GM19025 (cell line): ENCODE data around the gene DNAI1.
A peak's percentile ranks its signal among the peaks of the same experiment; 100 is the strongest.
"Not testable (repeated sequence)": the region's sequence is repeated elsewhere in the genome, so short reads cannot be mapped to it uniquely, and the experiment has no call there.

Experiments used
- ATAC-seq: cut with Tn5 transposase; IDR thresholded peaks from one replicate; pipeline ENCODE4 v1.9.1; 2021; ENCODE audit warnings: mild to moderate bottlenecking, low read depth, moderate library complexity; ENCODE audit not compliant: unreplicated experiment

DNAI1 gene

GRCh38 chr9:34446951-34447350 is 11.7 kb upstream of the DNAI1 start:
- ATAC-seq = no peak

- ATAC-seq = no peak
These were observed 8.0 kb upstream of the DNAI1 start for GRCh38 chr9:34450644-34451043.

DNA sequence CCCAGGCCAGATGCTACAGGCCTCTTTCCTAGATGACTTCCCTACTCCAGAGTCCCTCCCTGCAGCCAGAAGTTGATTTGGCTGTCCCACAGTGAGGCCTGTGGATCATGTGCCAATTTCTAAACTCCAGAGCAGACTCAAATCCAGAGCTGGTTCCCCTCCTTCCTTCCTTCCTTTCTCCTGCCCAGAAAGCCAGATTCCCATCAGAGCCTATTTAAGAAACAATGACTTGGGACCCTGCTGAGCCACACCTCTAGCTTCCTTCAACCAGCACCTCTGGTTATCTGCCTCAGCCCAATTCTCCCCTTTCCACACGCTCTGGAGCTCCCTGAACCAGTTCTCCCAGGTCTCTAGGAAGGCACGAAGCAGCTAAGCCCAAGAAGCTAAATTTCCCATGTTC is 7.5 kb upstream of the DNAI1 start:
- no peak for ATAC-seq

- ATAC-seq = peak; percentile 96
These were observed 7.1 kb upstream of the DNAI1 start for GRCh38 chr9:34451545-34451944.

DNA sequence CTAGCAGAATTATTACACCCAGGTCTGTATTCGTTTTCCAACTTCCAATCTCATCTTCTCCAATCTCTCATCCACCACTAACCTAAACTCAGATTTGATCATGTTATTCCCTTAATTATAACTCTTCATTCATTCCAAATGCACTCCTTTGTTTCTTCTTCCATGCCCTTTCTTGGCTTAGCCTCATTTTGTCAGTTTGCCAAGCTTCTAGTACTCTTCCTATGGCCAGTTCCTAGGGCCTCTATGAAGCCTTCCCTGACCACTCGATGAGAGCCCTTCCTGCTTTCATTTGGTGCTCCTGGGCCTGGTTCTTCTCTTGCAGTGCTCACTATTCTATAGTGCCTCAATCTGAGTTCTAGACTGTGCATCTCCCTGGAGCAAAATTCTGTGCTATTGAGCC is 6.0 kb upstream of the DNAI1 start:
- no peak for ATAC-seq

GRCh38 chr9:34454571-34455065 is 4.0 kb upstream of the DNAI1 start:
- no peak for ATAC-seq

DNA sequence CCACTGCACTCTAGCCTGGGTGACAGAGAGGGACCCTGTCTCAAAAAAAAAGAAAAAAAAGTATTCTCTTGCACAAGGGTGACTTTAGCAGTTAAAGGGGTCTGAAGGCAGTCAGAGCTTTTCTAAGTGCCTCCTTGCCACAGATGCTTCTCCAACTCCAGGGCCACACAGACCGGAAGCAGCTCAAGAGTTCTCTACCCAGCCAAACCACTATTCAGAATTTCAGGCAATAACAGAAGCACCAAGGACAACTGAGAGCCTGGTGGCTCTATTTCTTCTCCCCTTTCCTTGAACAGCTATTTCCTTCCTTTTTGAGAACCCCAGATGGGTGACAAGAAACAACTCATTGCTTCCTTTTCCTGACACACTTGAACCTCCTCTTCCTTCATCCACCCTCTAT is 2.5 kb upstream of the DNAI1 start:
- no peak for ATAC-seq

GRCh38 chr9:34456746-34457145 is 1.9 kb upstream of the DNAI1 start:
- ATAC-seq = no peak

DNA sequence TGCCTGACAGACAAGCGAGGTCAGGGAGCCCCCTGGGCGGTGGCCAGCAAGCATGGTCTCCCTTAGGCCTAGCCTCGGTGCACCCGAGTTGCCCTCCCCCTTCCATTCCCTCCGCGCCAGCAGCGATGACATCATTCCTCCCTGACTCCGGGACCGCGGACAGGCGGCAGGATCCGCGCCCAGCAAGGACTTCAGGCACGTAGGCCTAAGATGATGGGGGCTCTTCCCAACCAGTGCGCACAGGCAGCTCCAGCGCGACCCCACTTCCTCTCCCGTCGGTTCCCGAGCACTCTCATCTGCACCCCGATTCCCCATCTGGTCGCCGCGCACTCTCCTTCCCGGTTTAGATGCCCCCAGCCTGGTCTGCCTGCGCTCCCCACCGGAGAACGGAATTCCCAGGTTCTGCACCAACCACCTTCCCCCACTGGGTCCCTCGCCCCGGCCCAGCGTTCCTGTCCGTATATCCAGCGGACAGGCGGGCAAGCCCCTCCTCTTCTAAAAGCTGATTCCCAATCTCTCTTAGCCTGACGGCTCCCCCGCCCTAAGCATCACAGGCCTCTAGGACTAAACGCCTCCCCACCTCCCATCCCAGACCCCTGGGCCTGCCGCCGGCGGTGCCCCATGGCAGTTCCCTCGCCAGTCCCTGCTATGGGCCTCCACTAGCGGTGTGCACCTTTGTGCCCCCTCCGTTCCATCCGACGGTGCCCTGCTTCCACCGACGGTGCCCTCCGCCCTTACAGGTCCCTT is 1.2 kb upstream of the DNAI1 start:
- no peak for ATAC-seq

DNA sequence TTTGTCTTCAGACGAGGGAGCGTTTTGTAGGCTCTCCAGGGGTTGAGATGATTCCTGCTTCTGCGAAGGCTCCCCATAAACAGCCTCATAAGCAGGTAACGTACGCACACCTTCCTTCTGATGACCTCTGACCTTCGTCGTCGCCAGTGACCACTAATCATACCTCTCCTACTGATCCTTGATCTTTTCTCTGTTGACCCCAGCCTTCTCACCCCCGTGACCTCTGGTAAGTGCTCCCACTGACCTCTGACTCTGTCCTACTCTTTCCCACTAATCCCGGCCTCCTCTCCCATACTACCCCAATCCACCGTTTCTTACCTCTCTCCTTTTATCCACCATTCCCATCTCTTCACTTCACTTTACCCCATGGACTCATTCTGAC is 345 bp downstream of the DNAI1 start:
- no peak for ATAC-seq

DNA sequence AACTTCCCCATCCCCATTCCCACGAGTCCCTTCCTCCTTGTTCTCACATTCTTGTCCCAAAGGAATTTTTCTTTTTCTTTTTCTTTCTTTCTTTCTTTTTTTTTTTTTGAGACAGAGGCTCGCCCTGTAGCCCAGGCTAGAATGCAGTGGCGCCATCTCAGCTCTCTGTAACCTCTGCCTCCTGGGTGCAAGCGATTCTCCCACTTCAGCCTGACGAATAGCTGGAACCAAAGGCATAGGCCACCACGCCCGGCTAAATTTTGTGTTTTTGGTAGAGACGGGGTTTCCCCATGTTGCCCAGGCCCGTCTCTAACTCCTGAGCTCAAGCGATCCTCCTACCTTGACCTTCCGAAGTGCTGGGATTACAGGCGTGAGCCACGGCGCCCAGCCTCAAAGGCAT is 751 bp downstream of the DNAI1 start:
- no peak for ATAC-seq

- no peak for ATAC-seq
These were observed 1.3 kb downstream of the DNAI1 start for GRCh38 chr9:34459941-34460340.

DNA sequence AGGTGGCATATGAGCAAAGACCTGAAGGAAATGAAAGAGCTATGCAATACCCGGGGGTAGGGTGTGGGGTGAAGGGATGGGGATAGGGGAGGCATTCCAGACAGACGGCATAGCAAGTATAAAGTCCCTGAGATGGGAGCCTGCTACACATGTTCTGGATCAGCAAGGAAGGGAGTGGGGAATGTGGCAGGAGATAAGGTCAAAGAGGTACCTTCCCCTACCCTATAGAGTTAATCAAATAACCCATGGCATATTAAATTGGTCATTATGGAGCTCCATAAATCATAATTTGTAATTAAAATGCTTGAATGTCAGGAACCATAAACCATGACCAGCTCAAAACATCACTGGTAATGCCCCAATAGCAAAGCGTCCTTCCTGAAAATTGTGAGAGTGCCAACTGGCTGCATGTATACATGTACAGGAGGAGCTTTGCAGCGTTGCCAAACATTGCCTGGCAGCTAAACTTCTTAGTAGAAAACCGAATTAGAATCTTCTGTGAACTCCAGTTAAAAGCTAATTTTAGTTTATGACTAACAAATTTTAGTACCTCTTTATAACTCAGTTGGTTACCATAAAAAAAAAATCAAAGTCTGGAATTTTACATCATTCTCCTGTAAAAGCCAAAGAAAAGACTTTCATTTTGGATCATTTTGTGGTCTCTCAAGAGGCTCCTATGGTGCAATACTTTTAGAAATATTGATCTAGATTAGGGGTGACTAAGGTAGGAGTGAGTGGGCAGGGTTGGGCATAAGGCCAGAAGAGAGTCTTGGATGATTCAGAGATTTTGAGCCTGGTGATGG is 4.7 kb downstream of the DNAI1 start:
- ATAC-seq = no peak

- ATAC-seq = no peak
These were observed 5.3 kb downstream of the DNAI1 start for GRCh38 chr9:34463901-34464232.

GRCh38 chr9:34464571-34464970 is 6.0 kb downstream of the DNAI1 start:
- no peak for ATAC-seq

DNA sequence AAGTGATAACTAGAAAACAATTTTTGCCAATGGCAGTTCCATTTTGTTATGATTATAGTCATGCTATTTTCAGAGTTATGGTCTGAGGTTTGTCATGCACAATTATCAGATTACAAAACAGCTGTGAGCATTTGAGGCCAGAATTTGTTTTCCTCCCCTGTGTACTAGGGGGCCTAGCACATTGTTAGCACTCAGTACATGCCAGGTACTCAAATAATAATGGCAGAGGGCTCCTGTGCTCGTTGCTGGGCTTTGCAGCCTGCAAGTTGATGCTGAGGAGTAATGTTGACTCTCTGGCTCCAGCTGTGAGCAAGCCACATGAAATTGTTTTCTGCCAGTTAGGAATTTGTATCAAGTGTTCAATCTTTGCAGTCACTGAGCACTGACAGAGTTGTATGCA is 6.9 kb downstream of the DNAI1 start:
- no peak for ATAC-seq

- no peak for ATAC-seq
These were observed 16.5 kb downstream of the DNAI1 start for GRCh38 chr9:34475097-34475496.

- ATAC-seq = no peak
These were observed 18.9 kb downstream of the DNAI1 start for GRCh38 chr9:34477541-34477940.

DNA sequence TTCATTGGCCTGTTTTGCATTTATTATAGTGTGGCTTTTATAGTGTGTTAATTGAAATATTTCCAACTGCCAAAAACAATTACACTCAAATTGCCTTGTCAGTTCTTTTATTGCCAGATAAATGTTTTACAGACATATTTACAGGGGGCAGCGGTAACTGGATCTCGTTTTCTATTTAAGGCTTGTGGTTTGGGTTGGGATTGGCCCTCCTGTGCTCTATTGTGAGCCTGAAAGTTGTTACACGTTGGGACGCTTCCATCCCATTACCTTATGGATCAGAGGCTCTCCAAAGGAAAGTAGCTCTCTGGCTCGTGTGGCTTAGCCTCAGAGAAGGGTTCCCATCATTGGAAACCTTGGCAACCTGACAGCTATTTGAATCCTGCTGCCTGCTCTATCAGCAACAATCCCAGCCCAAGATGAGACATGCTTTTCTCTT is 20.8 kb downstream of the DNAI1 start:
- ATAC-seq = no peak

- not testable (repeated sequence) for ATAC-seq
These were observed 23.0 kb downstream of the DNAI1 start for GRCh38 chr9:34481620-34482019.

DNA sequence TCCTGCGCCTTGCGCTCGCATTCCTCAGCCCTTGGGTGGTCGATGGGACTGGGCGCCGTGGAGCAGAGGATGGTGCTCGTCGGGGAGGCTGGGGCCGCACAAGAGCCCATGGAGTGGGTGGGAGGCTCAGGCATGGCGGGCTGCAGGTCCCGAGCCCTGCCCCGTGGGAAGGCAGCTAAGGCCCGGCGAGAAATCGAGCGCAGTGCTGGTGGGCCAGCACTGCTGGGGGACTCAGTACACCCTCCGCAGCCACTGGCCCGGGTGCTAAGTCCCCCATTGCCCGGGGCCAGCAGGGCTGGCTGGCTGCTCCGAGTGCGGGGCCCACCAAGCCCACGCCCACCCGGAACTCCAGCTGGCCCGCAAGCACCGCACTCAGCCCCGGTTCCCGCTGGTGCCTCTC is 24.1 kb downstream of the DNAI1 start:
- not testable (repeated sequence) for ATAC-seq

GRCh38 chr9:34484678-34485077 is 26.1 kb downstream of the DNAI1 start:
- ATAC-seq = no peak
